ENCODE measurements around the gene AHRR. TPM values are rescaled to one million over a fixed set of nuclear protein-coding genes. Genes with fewer than 3 reads are reported as not detected.

The AHRR gene
- total RNA-seq, 1 experiment from 2014 or later, result 1.9 TPM

DNA sequence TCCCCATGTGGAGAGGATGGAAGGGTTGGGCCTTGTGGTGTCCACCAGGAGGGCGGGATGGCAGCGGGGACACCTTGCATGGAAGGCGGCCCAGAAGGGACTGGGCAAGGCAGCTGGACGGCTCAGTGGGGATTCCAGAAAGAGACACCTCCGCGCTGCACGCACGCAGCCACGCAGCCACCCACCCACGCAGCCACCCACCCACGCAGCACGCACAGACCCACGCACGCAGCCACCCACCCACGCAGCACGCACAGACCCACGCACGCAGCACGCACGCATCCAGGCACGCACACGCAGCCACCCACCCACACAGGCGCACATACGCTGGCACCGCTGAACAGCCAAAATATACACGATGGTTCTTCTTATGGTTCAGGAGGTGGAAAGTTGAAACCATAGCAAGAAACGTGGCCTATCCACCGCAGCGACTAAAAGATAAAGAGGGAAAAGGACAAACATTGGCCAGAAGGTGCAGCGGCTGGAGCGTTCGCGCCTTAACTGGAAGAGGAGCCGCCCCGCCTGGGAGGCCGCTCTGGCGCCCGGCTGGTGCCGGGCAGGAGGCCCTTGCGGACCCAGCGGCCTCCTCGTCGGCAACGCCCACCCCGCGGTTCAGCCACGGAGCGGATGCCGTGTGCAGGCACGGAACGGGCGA is 99.2 kb downstream of the AHRR start:
- H3K36me3 ChIP-seq (ENCODE audit: low read depth, low read length), result no peaks in the 10 kb centered on the region
- H3K4me2 ChIP-seq (ENCODE audit: low read length), result no peak overlapping the region
- H2AFZ ChIP-seq (ENCODE audit: low read length), result no peak overlapping the region
- H3K27ac ChIP-seq (ENCODE audit: low read length), result no peak overlapping the region
- BruUV-seq (replicated peaks), result no TSS peak
- H3K79me2 ChIP-seq (ENCODE audit: low read length), result no peaks in the 10 kb centered on the region
- DNase-seq (no peak), ATAC-seq (no peak)
- H3K4me3 ChIP-seq (ENCODE audit: low read length), result no peak overlapping the region
- TF ChIP-seq, protein P1, sequence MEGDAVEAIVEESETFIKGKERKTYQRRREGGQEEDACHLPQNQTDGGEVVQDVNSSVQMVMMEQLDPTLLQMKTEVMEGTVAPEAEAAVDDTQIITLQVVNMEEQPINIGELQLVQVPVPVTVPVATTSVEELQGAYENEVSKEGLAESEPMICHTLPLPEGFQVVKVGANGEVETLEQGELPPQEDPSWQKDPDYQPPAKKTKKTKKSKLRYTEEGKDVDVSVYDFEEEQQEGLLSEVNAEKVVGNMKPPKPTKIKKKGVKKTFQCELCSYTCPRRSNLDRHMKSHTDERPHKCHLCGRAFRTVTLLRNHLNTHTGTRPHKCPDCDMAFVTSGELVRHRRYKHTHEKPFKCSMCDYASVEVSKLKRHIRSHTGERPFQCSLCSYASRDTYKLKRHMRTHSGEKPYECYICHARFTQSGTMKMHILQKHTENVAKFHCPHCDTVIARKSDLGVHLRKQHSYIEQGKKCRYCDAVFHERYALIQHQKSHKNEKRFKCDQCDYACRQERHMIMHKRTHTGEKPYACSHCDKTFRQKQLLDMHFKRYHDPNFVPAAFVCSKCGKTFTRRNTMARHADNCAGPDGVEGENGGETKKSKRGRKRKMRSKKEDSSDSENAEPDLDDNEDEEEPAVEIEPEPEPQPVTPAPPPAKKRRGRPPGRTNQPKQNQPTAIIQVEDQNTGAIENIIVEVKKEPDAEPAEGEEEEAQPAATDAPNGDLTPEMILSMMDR (conservative IDR thresholded peaks at IDR 0.05; ENCODE audit: low read depth, low read length), result no peak
- TF ChIP-seq EZH2phosphoT487 (IDR thresholded peaks at IDR 0.05; ENCODE audit: borderline replicate concordance, low read length) (no peak), EZH2 (IDR thresholded peaks at IDR 0.05; ENCODE audit: low read length, unreplicated experiment) (no peak)
- no peaks in the 10 kb centered on the region; the same call in 1 of the 2 replicates for H3K4me1 ChIP-seq (ENCODE audit: insufficient read depth, low read length)
- CTCF ChIA-PET, result no interaction called here
- POLR2A ChIA-PET (ENCODE audit: unreplicated experiment), result no interaction called here
- no peaks in the 10 kb centered on the region for H3F3A ChIP-seq (ENCODE audit: low read length, unreplicated experiment)
- H3K9me3 ChIP-seq (ENCODE audit: low read length), result no peaks in the 10 kb centered on the region
- H4K20me1 ChIP-seq (ENCODE audit: low read length), result no peaks in the 10 kb centered on the region
- no peaks in the 10 kb centered on the region for H3K27me3 ChIP-seq (ENCODE audit: low read length)
- intact Hi-C loops (cut with micrococcal nuclease), result no loop called here
- H3K9me2 ChIP-seq (replicated peaks; ENCODE audit: low read length), result no peaks in the 10 kb centered on the region
- no peak overlapping the region for H3K9ac ChIP-seq (ENCODE audit: low read length)

DNA sequence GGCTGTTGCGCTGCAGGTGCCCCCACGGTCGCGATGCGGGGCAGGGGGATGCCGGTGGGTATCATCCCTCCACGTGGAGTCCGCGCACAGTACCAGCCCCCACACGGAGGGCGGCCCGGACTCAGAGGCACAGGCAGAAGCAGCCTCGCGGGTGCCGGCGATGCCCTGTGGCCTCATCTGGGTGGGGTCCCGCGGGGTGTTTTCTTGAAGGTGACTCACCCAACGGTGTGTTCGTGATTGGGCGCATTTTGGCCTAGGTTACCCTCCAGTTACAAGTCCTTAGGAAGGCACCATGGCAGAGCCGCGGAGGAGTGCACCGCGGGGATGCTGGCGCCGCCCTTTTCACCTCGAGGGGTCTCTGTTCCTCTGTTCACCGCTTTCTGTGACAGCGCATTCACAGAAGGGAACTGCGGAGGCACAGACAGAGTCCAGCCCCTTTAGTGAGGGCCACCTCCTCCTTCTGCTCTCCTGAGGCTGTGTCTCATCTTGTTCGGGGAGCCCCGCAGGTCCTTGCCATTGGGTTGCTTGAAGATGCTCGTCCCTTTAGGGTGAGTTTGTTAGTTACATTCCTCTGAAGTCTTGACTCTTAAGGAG is 99.9 kb downstream of the AHRR start:
- ATAC-seq (no peak), DNase-seq (no peak)
- Histone ChIP-seq H3K79me2 (ENCODE audit: low read length) (no peaks in the 10 kb centered on the region), H3K36me3 (ENCODE audit: low read depth, low read length) (no peaks in the 10 kb centered on the region), H3K4me1 (ENCODE audit: insufficient read depth, low read length) (no peaks in the 10 kb centered on the region; the same call in 1 of the 2 replicates), H3F3A (ENCODE audit: low read length, unreplicated experiment) (no peaks in the 10 kb centered on the region), H3K4me2 (ENCODE audit: low read length) (no peak overlapping the region), H2AFZ (ENCODE audit: low read length) (no peak overlapping the region), H3K9me2 (replicated peaks; ENCODE audit: low read length) (no peaks in the 10 kb centered on the region), H4K20me1 (ENCODE audit: low read length) (no peaks in the 10 kb centered on the region), H3K9me3 (ENCODE audit: low read length) (no peaks in the 10 kb centered on the region), H3K27ac (ENCODE audit: low read length) (no peak overlapping the region), H3K9ac (ENCODE audit: low read length) (no peak overlapping the region), H3K4me3 (ENCODE audit: low read length) (no peak overlapping the region), H3K27me3 (ENCODE audit: low read length) (no peaks in the 10 kb centered on the region)
- TF ChIP-seq EZH2 (IDR thresholded peaks at IDR 0.05; ENCODE audit: low read length, unreplicated experiment) (no peak), EZH2phosphoT487 (IDR thresholded peaks at IDR 0.05; ENCODE audit: borderline replicate concordance, low read length) (no peak)
- TF ChIP-seq, protein P1 (conservative IDR thresholded peaks at IDR 0.05; ENCODE audit: low read depth, low read length), result no peak
- BruUV-seq (replicated peaks), result no TSS peak
- ChIA-PET CTCF (no interaction called here), POLR2A (ENCODE audit: unreplicated experiment) (no interaction called here)
- intact Hi-C loops (cut with micrococcal nuclease), result no loop called here

DNA sequence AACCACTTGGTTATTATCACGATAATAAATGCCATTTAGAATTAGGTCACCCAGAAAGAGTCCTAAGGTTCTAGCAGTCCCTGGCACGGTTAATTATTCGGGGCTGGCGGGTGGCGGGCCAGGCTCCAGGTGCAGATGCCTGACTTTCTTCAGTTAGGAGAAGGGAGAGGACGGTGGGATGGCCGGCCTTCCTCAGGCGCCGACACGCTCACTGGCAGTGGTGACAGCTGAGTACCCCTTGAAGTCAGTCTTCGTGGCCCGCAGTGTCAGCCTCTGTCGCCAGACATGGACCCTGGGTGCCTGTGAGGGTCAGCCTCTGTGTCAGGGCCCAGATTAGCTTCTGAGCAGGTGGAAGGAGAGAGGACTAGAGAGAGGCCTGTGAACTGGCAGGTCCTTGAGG is 100.4 kb downstream of the AHRR start:
- H4K20me1 ChIP-seq (ENCODE audit: low read length), result no peaks in the 10 kb centered on the region
- H3K4me1 ChIP-seq (ENCODE audit: insufficient read depth, low read length), result no peaks in the 10 kb centered on the region; the same call in 1 of the 2 replicates
- intact Hi-C loops (cut with micrococcal nuclease), result no loop called here
- H3K9me3 ChIP-seq (ENCODE audit: low read length), result no peaks in the 10 kb centered on the region
- no peak overlapping the region for H3K4me3 ChIP-seq (ENCODE audit: low read length)
- no peaks in the 10 kb centered on the region for H3K79me2 ChIP-seq (ENCODE audit: low read length)
- H3K4me2 ChIP-seq (ENCODE audit: low read length), result no peak overlapping the region
- H2AFZ ChIP-seq (ENCODE audit: low read length), result no peak overlapping the region
- CTCF ChIA-PET, result no interaction called here
- no TSS peak for BruUV-seq (replicated peaks)
- POLR2A ChIA-PET (ENCODE audit: unreplicated experiment), result no interaction called here
- no peaks in the 10 kb centered on the region for H3F3A ChIP-seq (ENCODE audit: low read length, unreplicated experiment)
- H3K36me3 ChIP-seq (ENCODE audit: low read depth, low read length), result no peaks in the 10 kb centered on the region
- no peaks in the 10 kb centered on the region for H3K9me2 ChIP-seq (replicated peaks; ENCODE audit: low read length)
- H3K27me3 ChIP-seq (ENCODE audit: low read length), result no peaks in the 10 kb centered on the region
- ATAC-seq, result no peak
- DNase-seq, result no peak
- H3K27ac ChIP-seq (ENCODE audit: low read length), result no peak overlapping the region
- TF ChIP-seq EZH2 (IDR thresholded peaks at IDR 0.05; ENCODE audit: low read length, unreplicated experiment) (no peak), EZH2phosphoT487 (IDR thresholded peaks at IDR 0.05; ENCODE audit: borderline replicate concordance, low read length) (no peak)
- TF ChIP-seq, protein P1 (conservative IDR thresholded peaks at IDR 0.05; ENCODE audit: low read depth, low read length), result no peak
- H3K9ac ChIP-seq (ENCODE audit: low read length), result no peak overlapping the region
